Endothelial cell of umbilical vein (primary cell): ENCODE data around the gene LCN12. TPM values are rescaled to one million over a fixed set of nuclear protein-coding genes. Genes with fewer than 3 reads are reported as not detected.

Experiments
- BruUV-seq: library from RNA; stranded (reverse); fragments of 400-500 nt; replicated peaks from 2 replicates; lab custom pipeline; 2021; lab: Mats Ljungman, UMichigan
- CTCF ChIA-PET: fragments of 300-600, 350-600 bp; sonication (Branson Sonifier 250); formaldehyde crosslinking; loops from one replicate; lab custom pipeline; 2021; ENCODE audit warnings: antibody characterized with exemption, inconsistent platforms; lab: Charles Lee
- POLR2A ChIA-PET: fragments of 300-600, 350-600 bp; sonication (Branson Sonifier 250); formaldehyde crosslinking; loops from one replicate; lab custom pipeline; 2021; ENCODE audit warnings: antibody characterized with exemption, inconsistent platforms; lab: Charles Lee
- DNase-seq: peaks from one replicate; pipeline ENCODE4 v3.0.0-alpha.2; 2011; ENCODE audit warnings: low read depth, low spot score
- FAIRE-seq: peaks from 2 replicates; lab custom pipeline; 2011; peaks lifted over from hg19 to GRCh38; lab: Jason Lieb, UNC
- H2AFZ ChIP-seq: 2 replicates; pipeline ENCODE4 v1.6.0; 2012; ENCODE audit warnings: low read depth, low read length, control low read depth, inconsistent platforms
- H3K27ac ChIP-seq: 2 replicates; pipeline ENCODE4 v1.5.1; 2011; ENCODE audit warnings: low read depth, mild to moderate bottlenecking, control low read depth, low read length, moderate library complexity; ENCODE audit not compliant: insufficient read depth
- H3K27me3 ChIP-seq, 2 experiments: 2 replicates each; pipeline versions ENCODE4 v1.6.0 to v1.6.1; 2011; ENCODE audit warnings: low read length in 2 of 2, mixed read lengths in 1 of 2; ENCODE audit not compliant: control insufficient read depth in 2 of 2, insufficient read depth in 2 of 2
- H3K36me3 ChIP-seq, 2 experiments: 2 replicates in 1 of 2; 3 replicates in 1 of 2; pipeline ENCODE4 v1.5.1; 2011; ENCODE audit warnings: low read length in 2 of 2, mild to moderate bottlenecking in 1 of 2, moderate library complexity in 1 of 2; ENCODE audit not compliant: control insufficient read depth in 2 of 2, insufficient read depth in 2 of 2; ENCODE audit errors: extremely low read depth in 1 of 2
- H3K4me1 ChIP-seq: 3 replicates; pipeline ENCODE4 v1.5.1; 2011; ENCODE audit warnings: mild to moderate bottlenecking, low read length; ENCODE audit not compliant: control insufficient read depth, insufficient read depth; ENCODE audit errors: extremely low read depth
- H3K4me2 ChIP-seq: 2 replicates; pipeline ENCODE4 v1.6.1; 2011; ENCODE audit warnings: low read length, control low read depth, mixed read lengths; ENCODE audit not compliant: insufficient read depth
- H3K4me3 ChIP-seq, 3 experiments: fragments of 200-600 bp in 1 of 3; sonication (generic), shearing (Covaris generic) in 1 of 3; replicated peaks in 1 of 3; 2 replicates each; pipeline ENCODE4 v1.5.1; 2011 to 2016; ENCODE audit warnings: control low read depth in 3 of 3, low read length in 3 of 3, mild to moderate bottlenecking in 2 of 3, inconsistent platforms in 1 of 3, low read depth in 1 of 3, moderate library complexity in 1 of 3; ENCODE audit not compliant: insufficient read depth in 1 of 3
- H3K79me2 ChIP-seq: 2 replicates; pipeline ENCODE4 v1.6.0; 2012; ENCODE audit warnings: low read length, inconsistent platforms; ENCODE audit not compliant: control insufficient read depth, insufficient read depth
- H3K9ac ChIP-seq: replicated peaks from 2 replicates; pipeline ENCODE3; 2011; ENCODE audit warnings: low read length, control low read depth; ENCODE audit not compliant: insufficient read depth; ENCODE audit errors: extremely low read depth
- H3K9me1 ChIP-seq: replicated peaks from 3 replicates; pipeline ENCODE4 v1.6.0; 2011; ENCODE audit warnings: mild to moderate bottlenecking, low read length; ENCODE audit not compliant: control insufficient read depth, insufficient read depth; ENCODE audit errors: extremely low read depth
- H3K9me3 ChIP-seq: replicated peaks from 2 replicates; pipeline ENCODE4 v1.5.1; 2012; ENCODE audit warnings: low read length, inconsistent platforms; ENCODE audit not compliant: control insufficient read depth, insufficient read depth
- H4K20me1 ChIP-seq: replicated peaks from 2 replicates; pipeline ENCODE3; 2011; ENCODE audit warnings: mild to moderate bottlenecking, low read length; ENCODE audit not compliant: control insufficient read depth, insufficient read depth; ENCODE audit errors: extremely low read depth
- EZH2 ChIP-seq: IDR thresholded peaks from 2 replicates; pipeline ENCODE4 v1.6.1; 2012; ENCODE audit warnings: borderline replicate concordance, low read depth, mild to moderate bottlenecking, moderate library complexity, low read length, inconsistent platforms; ENCODE audit not compliant: severe bottlenecking
- FOS ChIP-seq: IDR thresholded peaks from 2 replicates; pipeline ENCODE4 v1.6.1; 2011; ENCODE audit warnings: mild to moderate bottlenecking, low read length, moderate library complexity, borderline replicate concordance; ENCODE audit not compliant: insufficient read depth
- GATA2 ChIP-seq: IDR thresholded peaks from 2 replicates; pipeline ENCODE4 v1.7.0; 2011; ENCODE audit warnings: low read depth, mild to moderate bottlenecking, moderate library complexity, mixed read lengths, low read length; ENCODE audit not compliant: insufficient read length, insufficient read depth
- JUN ChIP-seq: IDR thresholded peaks from 2 replicates; pipeline ENCODE4 v1.6.1; 2011; ENCODE audit warnings: borderline replicate concordance, low read depth; ENCODE audit not compliant: insufficient read length, insufficient read depth
- MYC ChIP-seq: IDR thresholded peaks from one replicate; pipeline ENCODE4 v1.6.1; 2011; ENCODE audit warnings: mild to moderate bottlenecking, low read depth, low read length
- POLR2A ChIP-seq: IDR thresholded peaks from 2 replicates; pipeline ENCODE4 v1.6.1; 2012; ENCODE audit warnings: low read depth, mild to moderate bottlenecking, control low read depth, low read length
- POLR2AphosphoS5 ChIP-seq: IDR thresholded peaks from 2 replicates; pipeline ENCODE4 v1.6.1; 2012; ENCODE audit warnings: low read depth, mild to moderate bottlenecking, control low read depth, low read length, moderate library complexity; ENCODE audit not compliant: insufficient read depth
- dilution Hi-C: fragments of 300-500 bp; cut with MboI; formaldehyde crosslinking; loops from one replicate; pipeline ENCODE4 v1.15.0; 2019; ENCODE audit warnings: low sequenced_read_pairs; ENCODE audit not compliant: extremely low pct_ligation_motif_present
- intact Hi-C: fragments of 100-400 bp; cut with micrococcal nuclease; formaldehyde crosslinking; loops from one replicate; pipeline ENCODE4 v1.10.0; 2022
- polyA plus RNA-seq, 4 experiments: library from polyadenylated mRNA; depleted of rRNA in 3 of 4; stranded (reverse) in 3 of 4; unstranded in 1 of 4; fragments of >200 nt; gene quantifications; 2 replicates each; pipeline versions ENCODE4 v1.2.1 to v1.2.3, GENCODE V29; 2011 to 2012; ENCODE audit warnings: missing spikeins in 1 of 4
- total RNA-seq: library from RNA; stranded (reverse); gene quantifications from 2 replicates; pipeline ENCODE4 v1.2.3, GENCODE V29; 2021
- TF ChIP-seq, protein P1 (sequence below): IDR thresholded peaks from 2 replicates; pipeline ENCODE4 v1.6.1; 2011; ENCODE audit not compliant: insufficient read depth, insufficient read length
- TF ChIP-seq, protein P2 (sequence below), 2 donors: IDR thresholded peaks; 1 replicate in 1 of 2; 2 replicates in 1 of 2; pipeline ENCODE4 v1.5.1; 2011; ENCODE audit warnings: low read length in 2 of 2, mild to moderate bottlenecking in 2 of 2, moderate library complexity in 2 of 2, control low read depth in 1 of 2, inconsistent platforms in 1 of 2, low read depth in 1 of 2; ENCODE audit not compliant: insufficient read depth in 1 of 2; ENCODE audit errors: extremely low read depth in 1 of 2

LCN12 gene
- total and polyA plus RNA-seq, 2 donors (not counting 3 experiments of a cell fraction or from before 2014, with no cell fraction given): 0.35 to 0.52 TPM

DNA sequence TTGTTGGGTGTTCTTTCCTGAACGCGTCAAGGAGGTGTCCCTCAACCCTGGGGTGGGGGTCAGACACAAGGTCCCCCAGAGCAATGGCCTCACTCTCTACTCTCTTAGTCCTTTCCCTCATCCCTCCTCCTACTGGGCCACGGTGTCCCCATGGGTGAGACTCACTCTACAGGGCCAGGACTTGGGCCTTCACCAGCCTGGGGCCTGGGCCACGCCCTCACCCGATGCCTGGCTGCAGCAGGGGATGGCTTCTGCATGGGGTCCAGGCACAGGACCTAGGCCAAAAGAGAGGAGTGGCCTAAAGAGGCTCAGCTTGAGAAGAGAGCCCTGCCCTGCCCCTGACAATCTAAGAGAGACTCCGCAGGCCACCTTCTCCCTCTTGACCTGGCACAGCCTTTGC lies 5.8 kb downstream of the LCN12 start:
- Histone ChIP-seq H4K20me1 (no peaks in the 10 kb centered on the region), H3K9ac (no peak overlapping the region), H3K4me3 (no peak overlapping the region), H3K27ac (no peak overlapping the region), H3K4me1 (no peaks in the 10 kb centered on the region), H3K27me3 (no peaks in the 10 kb centered on the region), H3K79me2 (no peaks in the 10 kb centered on the region), H3K9me1 (no peaks in the 10 kb centered on the region), H3K9me3 (no peaks in the 10 kb centered on the region), H3K4me2 (no peak overlapping the region), H3K36me3 (no peaks in the 10 kb centered on the region), H2AFZ (no peak overlapping the region)
- dilution Hi-C loops (no loop called here), intact Hi-C loops (no loop called here)
- FAIRE-seq: no peak
- no peak for TF ChIP-seq MYC
- no peak for TF ChIP-seq EZH2
- no peak for TF ChIP-seq JUN
- no peak for TF ChIP-seq FOS
- TF ChIP-seq, protein P1, sequence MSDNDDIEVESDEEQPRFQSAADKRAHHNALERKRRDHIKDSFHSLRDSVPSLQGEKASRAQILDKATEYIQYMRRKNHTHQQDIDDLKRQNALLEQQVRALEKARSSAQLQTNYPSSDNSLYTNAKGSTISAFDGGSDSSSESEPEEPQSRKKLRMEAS: no peak
- TF ChIP-seq, protein P2, sequence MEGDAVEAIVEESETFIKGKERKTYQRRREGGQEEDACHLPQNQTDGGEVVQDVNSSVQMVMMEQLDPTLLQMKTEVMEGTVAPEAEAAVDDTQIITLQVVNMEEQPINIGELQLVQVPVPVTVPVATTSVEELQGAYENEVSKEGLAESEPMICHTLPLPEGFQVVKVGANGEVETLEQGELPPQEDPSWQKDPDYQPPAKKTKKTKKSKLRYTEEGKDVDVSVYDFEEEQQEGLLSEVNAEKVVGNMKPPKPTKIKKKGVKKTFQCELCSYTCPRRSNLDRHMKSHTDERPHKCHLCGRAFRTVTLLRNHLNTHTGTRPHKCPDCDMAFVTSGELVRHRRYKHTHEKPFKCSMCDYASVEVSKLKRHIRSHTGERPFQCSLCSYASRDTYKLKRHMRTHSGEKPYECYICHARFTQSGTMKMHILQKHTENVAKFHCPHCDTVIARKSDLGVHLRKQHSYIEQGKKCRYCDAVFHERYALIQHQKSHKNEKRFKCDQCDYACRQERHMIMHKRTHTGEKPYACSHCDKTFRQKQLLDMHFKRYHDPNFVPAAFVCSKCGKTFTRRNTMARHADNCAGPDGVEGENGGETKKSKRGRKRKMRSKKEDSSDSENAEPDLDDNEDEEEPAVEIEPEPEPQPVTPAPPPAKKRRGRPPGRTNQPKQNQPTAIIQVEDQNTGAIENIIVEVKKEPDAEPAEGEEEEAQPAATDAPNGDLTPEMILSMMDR (IDR thresholded peaks at IDR 0.05; ENCODE audit: extremely low read depth in 1 of 2, insufficient read depth in 1 of 2, low read depth in 1 of 2, low read length in 2 of 2): no peak
- TF ChIP-seq POLR2AphosphoS5: no peak
- no peak for TF ChIP-seq POLR2A
- TF ChIP-seq GATA2: no peak
- ChIA-PET POLR2A (no interaction called here), CTCF (no interaction called here)
- no peak for DNase-seq
- no TSS peak for BruUV-seq
